ENCODE measurements around the gene PDE11A. TPM values are rescaled to one million over a fixed set of nuclear protein-coding genes. Genes with fewer than 3 reads are reported as not detected.

The PDE11A gene
- total and polyA plus RNA-seq, 2 experiments from 2014 or later, result 0.08 to 0.73 TPM

DNA sequence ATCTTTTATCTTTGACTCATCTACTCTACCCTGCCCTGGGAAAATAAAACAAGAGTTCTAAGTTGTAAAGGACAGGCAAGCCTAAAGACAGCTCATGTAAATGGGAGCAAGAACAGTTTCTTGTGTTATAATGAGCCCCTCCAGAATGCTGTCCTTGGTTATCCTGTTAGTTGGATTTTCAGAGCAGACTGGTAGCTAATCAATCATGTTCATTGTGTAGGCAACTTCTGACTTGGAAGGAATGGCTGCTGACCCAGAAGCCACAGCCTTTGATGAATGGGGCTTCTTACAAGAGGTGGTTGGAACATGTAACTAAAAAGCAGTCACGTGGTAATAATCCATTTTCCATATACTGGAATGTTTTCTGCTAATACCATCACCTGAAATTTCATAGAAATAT lies 425.8 kb downstream of the PDE11A start:
- no peaks in the 10 kb centered on the region for H3K27me3 ChIP-seq (ENCODE audit: insufficient read depth)
- H3K9me2 ChIP-seq (ENCODE audit: insufficient read depth), result 0 out of 2 replicates have a peak, but pooled peaks cover 4% of the 10 kb centered on the region
- H3F3A ChIP-seq (replicated peaks; ENCODE audit: low read depth), result no peaks in the 10 kb centered on the region
- no peaks in the 10 kb centered on the region for H3K36me3 ChIP-seq (ENCODE audit: insufficient read depth)
- no peaks in the 10 kb centered on the region for H3K79me2 ChIP-seq (replicated peaks; ENCODE audit: insufficient read depth)
- Mint-ChIP-seq H3K9me3 (peaks cover 19% of the 10 kb centered on the region), H3K4me1 (peaks cover 8% of the 10 kb centered on the region; the same call in 2 of the 3 replicates), H3K4me3 (no peak overlapping the region), H3K36me3 (ENCODE audit: low read depth) (peaks cover 3% of the 10 kb centered on the region), H3K27ac (no peak overlapping the region), H3K27me3 (ENCODE audit: insufficient read depth, low read depth, poor library complexity) (peaks cover 4% of the 10 kb centered on the region)
- DNase-seq (ENCODE audit: low spot score) (no peak), ATAC-seq (no peak)
- no peak overlapping the region for H3K27ac ChIP-seq (ENCODE audit: low read depth)
- TF ChIP-seq, protein P1, sequence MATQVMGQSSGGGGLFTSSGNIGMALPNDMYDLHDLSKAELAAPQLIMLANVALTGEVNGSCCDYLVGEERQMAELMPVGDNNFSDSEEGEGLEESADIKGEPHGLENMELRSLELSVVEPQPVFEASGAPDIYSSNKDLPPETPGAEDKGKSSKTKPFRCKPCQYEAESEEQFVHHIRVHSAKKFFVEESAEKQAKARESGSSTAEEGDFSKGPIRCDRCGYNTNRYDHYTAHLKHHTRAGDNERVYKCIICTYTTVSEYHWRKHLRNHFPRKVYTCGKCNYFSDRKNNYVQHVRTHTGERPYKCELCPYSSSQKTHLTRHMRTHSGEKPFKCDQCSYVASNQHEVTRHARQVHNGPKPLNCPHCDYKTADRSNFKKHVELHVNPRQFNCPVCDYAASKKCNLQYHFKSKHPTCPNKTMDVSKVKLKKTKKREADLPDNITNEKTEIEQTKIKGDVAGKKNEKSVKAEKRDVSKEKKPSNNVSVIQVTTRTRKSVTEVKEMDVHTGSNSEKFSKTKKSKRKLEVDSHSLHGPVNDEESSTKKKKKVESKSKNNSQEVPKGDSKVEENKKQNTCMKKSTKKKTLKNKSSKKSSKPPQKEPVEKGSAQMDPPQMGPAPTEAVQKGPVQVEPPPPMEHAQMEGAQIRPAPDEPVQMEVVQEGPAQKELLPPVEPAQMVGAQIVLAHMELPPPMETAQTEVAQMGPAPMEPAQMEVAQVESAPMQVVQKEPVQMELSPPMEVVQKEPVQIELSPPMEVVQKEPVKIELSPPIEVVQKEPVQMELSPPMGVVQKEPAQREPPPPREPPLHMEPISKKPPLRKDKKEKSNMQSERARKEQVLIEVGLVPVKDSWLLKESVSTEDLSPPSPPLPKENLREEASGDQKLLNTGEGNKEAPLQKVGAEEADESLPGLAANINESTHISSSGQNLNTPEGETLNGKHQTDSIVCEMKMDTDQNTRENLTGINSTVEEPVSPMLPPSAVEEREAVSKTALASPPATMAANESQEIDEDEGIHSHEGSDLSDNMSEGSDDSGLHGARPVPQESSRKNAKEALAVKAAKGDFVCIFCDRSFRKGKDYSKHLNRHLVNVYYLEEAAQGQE (IDR thresholded peaks at IDR 0.05; ENCODE audit: unreplicated experiment), result no peak
- TF ChIP-seq NANOG (IDR thresholded peaks at IDR 0.05; ENCODE audit: borderline replicate concordance), result no peak
- TF ChIP-seq, protein P2, sequence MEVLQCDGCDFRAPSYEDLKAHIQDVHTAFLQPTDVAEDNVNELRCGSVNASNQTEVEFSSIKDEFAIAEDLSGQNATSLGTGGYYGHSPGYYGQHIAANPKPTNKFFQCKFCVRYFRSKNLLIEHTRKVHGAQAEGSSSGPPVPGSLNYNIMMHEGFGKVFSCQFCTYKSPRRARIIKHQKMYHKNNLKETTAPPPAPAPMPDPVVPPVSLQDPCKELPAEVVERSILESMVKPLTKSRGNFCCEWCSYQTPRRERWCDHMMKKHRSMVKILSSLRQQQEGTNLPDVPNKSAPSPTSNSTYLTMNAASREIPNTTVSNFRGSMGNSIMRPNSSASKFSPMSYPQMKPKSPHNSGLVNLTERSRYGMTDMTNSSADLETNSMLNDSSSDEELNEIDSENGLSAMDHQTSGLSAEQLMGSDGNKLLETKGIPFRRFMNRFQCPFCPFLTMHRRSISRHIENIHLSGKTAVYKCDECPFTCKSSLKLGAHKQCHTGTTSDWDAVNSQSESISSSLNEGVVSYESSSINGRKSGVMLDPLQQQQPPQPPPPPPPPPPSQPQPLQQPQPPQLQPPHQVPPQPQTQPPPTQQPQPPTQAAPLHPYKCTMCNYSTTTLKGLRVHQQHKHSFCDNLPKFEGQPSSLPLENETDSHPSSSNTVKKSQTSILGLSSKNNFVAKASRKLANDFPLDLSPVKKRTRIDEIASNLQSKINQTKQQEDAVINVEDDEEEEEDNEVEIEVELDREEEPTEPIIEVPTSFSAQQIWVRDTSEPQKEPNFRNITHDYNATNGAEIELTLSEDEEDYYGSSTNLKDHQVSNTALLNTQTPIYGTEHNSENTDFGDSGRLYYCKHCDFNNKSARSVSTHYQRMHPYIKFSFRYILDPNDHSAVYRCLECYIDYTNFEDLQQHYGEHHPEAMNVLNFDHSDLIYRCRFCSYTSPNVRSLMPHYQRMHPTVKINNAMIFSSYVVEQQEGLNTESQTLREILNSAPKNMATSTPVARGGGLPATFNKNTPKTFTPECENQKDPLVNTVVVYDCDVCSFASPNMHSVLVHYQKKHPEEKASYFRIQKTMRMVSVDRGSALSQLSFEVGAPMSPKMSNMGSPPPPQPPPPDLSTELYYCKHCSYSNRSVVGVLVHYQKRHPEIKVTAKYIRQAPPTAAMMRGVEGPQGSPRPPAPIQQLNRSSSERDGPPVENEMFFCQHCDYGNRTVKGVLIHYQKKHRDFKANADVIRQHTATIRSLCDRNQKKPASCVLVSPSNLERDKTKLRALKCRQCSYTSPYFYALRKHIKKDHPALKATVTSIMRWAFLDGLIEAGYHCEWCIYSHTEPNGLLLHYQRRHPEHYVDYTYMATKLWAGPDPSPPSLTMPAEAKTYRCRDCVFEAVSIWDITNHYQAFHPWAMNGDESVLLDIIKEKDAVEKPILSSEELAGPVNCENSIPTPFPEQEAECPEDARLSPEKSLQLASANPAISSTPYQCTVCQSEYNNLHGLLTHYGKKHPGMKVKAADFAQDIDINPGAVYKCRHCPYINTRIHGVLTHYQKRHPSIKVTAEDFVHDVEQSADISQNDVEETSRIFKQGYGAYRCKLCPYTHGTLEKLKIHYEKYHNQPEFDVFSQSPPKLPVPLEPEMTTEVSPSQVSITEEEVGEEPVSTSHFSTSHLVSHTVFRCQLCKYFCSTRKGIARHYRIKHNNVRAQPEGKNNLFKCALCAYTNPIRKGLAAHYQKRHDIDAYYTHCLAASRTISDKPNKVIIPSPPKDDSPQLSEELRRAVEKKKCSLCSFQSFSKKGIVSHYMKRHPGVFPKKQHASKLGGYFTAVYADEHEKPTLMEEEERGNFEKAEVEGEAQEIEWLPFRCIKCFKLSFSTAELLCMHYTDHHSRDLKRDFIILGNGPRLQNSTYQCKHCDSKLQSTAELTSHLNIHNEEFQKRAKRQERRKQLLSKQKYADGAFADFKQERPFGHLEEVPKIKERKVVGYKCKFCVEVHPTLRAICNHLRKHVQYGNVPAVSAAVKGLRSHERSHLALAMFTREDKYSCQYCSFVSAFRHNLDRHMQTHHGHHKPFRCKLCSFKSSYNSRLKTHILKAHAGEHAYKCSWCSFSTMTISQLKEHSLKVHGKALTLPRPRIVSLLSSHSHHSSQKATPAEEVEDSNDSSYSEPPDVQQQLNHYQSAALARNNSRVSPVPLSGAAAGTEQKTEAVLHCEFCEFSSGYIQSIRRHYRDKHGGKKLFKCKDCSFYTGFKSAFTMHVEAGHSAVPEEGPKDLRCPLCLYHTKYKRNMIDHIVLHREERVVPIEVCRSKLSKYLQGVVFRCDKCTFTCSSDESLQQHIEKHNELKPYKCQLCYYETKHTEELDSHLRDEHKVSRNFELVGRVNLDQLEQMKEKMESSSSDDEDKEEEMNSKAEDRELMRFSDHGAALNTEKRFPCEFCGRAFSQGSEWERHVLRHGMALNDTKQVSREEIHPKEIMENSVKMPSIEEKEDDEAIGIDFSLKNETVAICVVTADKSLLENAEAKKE (CRISPR knock-in tag; IDR thresholded peaks at IDR 0.05), result no peak
- TF ChIP-seq EZH2phosphoT487 (IDR thresholded peaks at IDR 0.05; ENCODE audit: unreplicated experiment), result no peak
- TF ChIP-seq POLR2AphosphoS5 (IDR thresholded peaks at IDR 0.05; ENCODE audit: low read depth), result no peak
- no peak for TF ChIP-seq ZNF331 (CRISPR knock-in tag; IDR thresholded peaks at IDR 0.05; ENCODE audit: low read depth)
- TF ChIP-seq ZNF114 (CRISPR knock-in tag; IDR thresholded peaks at IDR 0.05), result no peak
- TF ChIP-seq CREB1 (CRISPR knock-in tag; IDR thresholded peaks at IDR 0.05; ENCODE audit: low read depth), result no peak
- no peak for TF ChIP-seq EZH2 (IDR thresholded peaks at IDR 0.05; ENCODE audit: low read depth, unreplicated experiment)
- peaks cover 8% of the 10 kb centered on the region for H3K4me1 ChIP-seq (ENCODE audit: insufficient read depth)
- no peaks in the 10 kb centered on the region for H4K20me1 ChIP-seq (replicated peaks; ENCODE audit: insufficient read depth)
- H3K4me2 ChIP-seq, result no peak overlapping the region
- no peak overlapping the region for H3K4me3 ChIP-seq
- no peak overlapping the region for H2AFZ ChIP-seq
